HT1080 (cell line): ENCODE measurements around the gene PLEKHA6. TPM values are rescaled to one million over a fixed set of nuclear protein-coding genes. Genes with fewer than 3 reads are reported as not detected.
"Not testable (repeated sequence)": the region's sequence is repeated elsewhere in the genome, so short reads cannot be mapped to it uniquely, and the experiment has no call there.

Source experiments
- DNase-seq: peaks from one replicate; pipeline ENCODE4 v3.0.0-alpha.2; 2015; ENCODE audit warnings: low read depth
- total RNA-seq: library from RNA; depleted of rRNA; stranded (reverse); fragments of >200 nt; shearing (Covaris generic); gene quantifications from 2 replicates; pipeline ENCODE4 v1.2.3, GENCODE V29; 2014

PLEKHA6 gene
- total RNA-seq, 1 experiment from 2014 or later = 0.19 TPM

- no peak for DNase-seq
Measured at GRCh38 chr1:204314893-204315658, 44.7 kb downstream of the PLEKHA6 start.

- no peak for DNase-seq
Measured at GRCh38 chr1:204314171-204314892, 45.4 kb downstream of the PLEKHA6 start.

- no peak for DNase-seq
Measured at GRCh38 chr1:204313675-204314074, 46.1 kb downstream of the PLEKHA6 start.

- not testable (repeated sequence) for DNase-seq
Measured at GRCh38 chr1:204310970-204311369, 48.8 kb downstream of the PLEKHA6 start.

- no peak for DNase-seq
Measured at GRCh38 chr1:204308023-204308628, 51.6 kb downstream of the PLEKHA6 start.

- no peak for DNase-seq
Measured at GRCh38 chr1:204307334-204307883, 52.3 kb downstream of the PLEKHA6 start.

- DNase-seq = no peak
Measured at GRCh38 chr1:204306076-204306475, 53.7 kb downstream of the PLEKHA6 start.

- no peak for DNase-seq
Measured at GRCh38 chr1:204304067-204304466, 55.7 kb downstream of the PLEKHA6 start.

- no peak for DNase-seq
Measured at GRCh38 chr1:204302769-204303168, 57.0 kb downstream of the PLEKHA6 start.

- no peak for DNase-seq
Measured at GRCh38 chr1:204301171-204301957, 58.4 kb downstream of the PLEKHA6 start.

- DNase-seq = no peak
Measured at GRCh38 chr1:204299814-204300365, 59.8 kb downstream of the PLEKHA6 start.

GRCh38 chr1:204296431-204296988 is 63.2 kb downstream of the PLEKHA6 start:
- DNase-seq = no peak

GRCh38 chr1:204295671-204296070 is 64.1 kb downstream of the PLEKHA6 start:
- no peak for DNase-seq

GRCh38 chr1:204294357-204294756 is 65.4 kb downstream of the PLEKHA6 start:
- DNase-seq = peak; percentile 83

- DNase-seq = no peak
Measured at GRCh38 chr1:204293605-204294337, 66.0 kb downstream of the PLEKHA6 start.

- no peak for DNase-seq
Measured at GRCh38 chr1:204292740-204293139, 67.0 kb downstream of the PLEKHA6 start.

- no peak for DNase-seq
Measured at GRCh38 chr1:204289280-204289679, 70.4 kb downstream of the PLEKHA6 start.

- no peak for DNase-seq
Measured at GRCh38 chr1:204288021-204288588, 71.6 kb downstream of the PLEKHA6 start.

GRCh38 chr1:204287466-204287891 is 72.2 kb downstream of the PLEKHA6 start:
- no peak for DNase-seq
